Renal cortical epithelial cell (primary cell): ENCODE results near the gene NCKAP5L. TPM values are rescaled to one million over a fixed set of nuclear protein-coding genes. Genes with fewer than 3 reads are reported as not detected.
A peak's percentile ranks its signal among the peaks of the same experiment; 100 is the strongest.
"Not testable (repeated sequence)": the region's sequence is repeated elsewhere in the genome, so short reads cannot be mapped to it uniquely, and the experiment has no call there.

Experiments
- DNase-seq: peaks from one replicate; pipeline ENCODE4 v3.0.0-alpha.2; 2011; ENCODE audit warnings: low read depth
- total RNA-seq: library from RNA; depleted of rRNA; stranded (reverse); fragments of >200 nt; gene quantifications from 2 replicates; pipeline ENCODE4 v1.2.3, GENCODE V29; 2014

The NCKAP5L gene
- total RNA-seq, 1 donor from 2014 or later: 25.4 TPM

GRCh38 chr12:49800421-49801140 lies 27.6 kb downstream of the NCKAP5L start:
- no peak for DNase-seq

- no peak for DNase-seq
Observed at GRCh38 chr12:49798934-49799333, 29.3 kb downstream of the NCKAP5L start.

- no peak for DNase-seq
Observed at GRCh38 chr12:49798248-49798647, 30.0 kb downstream of the NCKAP5L start.

GRCh38 chr12:49797449-49797776 lies 30.8 kb downstream of the NCKAP5L start:
- DNase-seq: no peak

- no peak for DNase-seq
Observed at GRCh38 chr12:49796606-49797448, 31.4 kb downstream of the NCKAP5L start.

GRCh38 chr12:49796155-49796554 lies 32.1 kb downstream of the NCKAP5L start:
- no peak for DNase-seq

GRCh38 chr12:49795654-49796105 lies 32.5 kb downstream of the NCKAP5L start:
- no peak for DNase-seq

- DNase-seq: no peak
Observed at GRCh38 chr12:49794811-49795653, 33.2 kb downstream of the NCKAP5L start.

GRCh38 chr12:49794021-49794420 lies 34.2 kb downstream of the NCKAP5L start:
- DNase-seq: no peak

- DNase-seq: no peak
Observed at GRCh38 chr12:49793620-49794019, 34.6 kb downstream of the NCKAP5L start.

GRCh38 chr12:49792976-49793580 lies 35.1 kb downstream of the NCKAP5L start:
- no peak for DNase-seq

GRCh38 chr12:49792181-49792970 lies 35.8 kb downstream of the NCKAP5L start:
- DNase-seq: no peak

GRCh38 chr12:49791700-49792099 lies 36.5 kb downstream of the NCKAP5L start:
- no peak for DNase-seq

- no peak for DNase-seq
Observed at GRCh38 chr12:49790741-49791555, 37.3 kb downstream of the NCKAP5L start.

GRCh38 chr12:49789992-49790391 lies 38.2 kb downstream of the NCKAP5L start:
- no peak for DNase-seq

GRCh38 chr12:49787672-49788071 lies 40.5 kb downstream of the NCKAP5L start:
- DNase-seq: no peak

GRCh38 chr12:49784756-49785409 lies 43.3 kb downstream of the NCKAP5L start:
- peak; percentile 27 for DNase-seq

GRCh38 chr12:49783917-49784676 lies 44.1 kb downstream of the NCKAP5L start:
- peak; percentile 11 for DNase-seq

- not testable (repeated sequence) for DNase-seq
Observed at GRCh38 chr12:49780914-49781313, 47.3 kb downstream of the NCKAP5L start.
